DND-41 (cell line): ENCODE data around the gene KRT78.

Source experiments
- ATAC-seq: fragments of 200-7000 bp; cut with Tn5 transposase; 3 replicates; pipeline ENCODE4 v1.9.1; 2021; ENCODE audit warnings: low read depth; ENCODE audit not compliant: insufficient read depth
- DNase-seq: peaks from one replicate; pipeline ENCODE4 v3.0.0-alpha.2; 2020
- H2AFZ ChIP-seq: 2 replicates; pipeline ENCODE4 v1.6.0; 2012; ENCODE audit warnings: low read depth, low read length
- H3K27ac ChIP-seq: 2 replicates; pipeline ENCODE4 v1.5.1; 2012; ENCODE audit warnings: low read length, inconsistent platforms
- H3K27me3 ChIP-seq: fragments of 200-600 bp; sonication (generic); 2 replicates; pipeline ENCODE4 v1.6.0; 2012; ENCODE audit warnings: low read length, mild to moderate bottlenecking, inconsistent platforms; ENCODE audit not compliant: insufficient read depth, poor library complexity
- H3K36me3 ChIP-seq: 2 replicates; pipeline ENCODE4 v1.5.1; 2012; ENCODE audit warnings: low read length, inconsistent platforms; ENCODE audit not compliant: insufficient read depth
- H3K4me1 ChIP-seq: 2 replicates; pipeline ENCODE4 v1.5.1; 2012; ENCODE audit warnings: mild to moderate bottlenecking, low read length; ENCODE audit not compliant: insufficient read depth
- H3K4me2 ChIP-seq: 2 replicates; pipeline ENCODE4 v1.6.0; 2012; ENCODE audit warnings: mild to moderate bottlenecking, moderate library complexity, low read length, inconsistent platforms; ENCODE audit not compliant: insufficient read depth
- H3K4me3 ChIP-seq, 2 experiments: fragments of 200-600 bp in 1 of 2; shearing (Covaris generic) in 1 of 2; 2 replicates each; pipeline ENCODE4 v1.5.1; 2012 to 2016; ENCODE audit warnings: inconsistent platforms in 2 of 2, low read length in 2 of 2, mild to moderate bottlenecking in 2 of 2, low read depth in 1 of 2, moderate library complexity in 1 of 2
- H3K79me2 ChIP-seq: 2 replicates; pipeline ENCODE4 v1.6.0; 2012; ENCODE audit warnings: low read length, inconsistent platforms; ENCODE audit not compliant: insufficient read depth
- H3K9ac ChIP-seq: 2 replicates; pipeline ENCODE4 v1.6.0; 2012; ENCODE audit warnings: low read depth, mild to moderate bottlenecking, inconsistent platforms, low read length, moderate library complexity
- H3K9me3 ChIP-seq: 2 replicates; pipeline ENCODE4 v1.5.1; 2012; ENCODE audit warnings: low read length, moderate library complexity, mild to moderate bottlenecking, inconsistent platforms; ENCODE audit not compliant: insufficient read depth, severe bottlenecking
- H4K20me1 ChIP-seq: 2 replicates; pipeline ENCODE4 v1.6.0; 2012; ENCODE audit warnings: low read length; ENCODE audit not compliant: insufficient read depth
- EZH2 ChIP-seq: IDR thresholded peaks from 3 replicates; pipeline ENCODE4 v1.6.1; 2012; ENCODE audit warnings: borderline replicate concordance, low read depth, mild to moderate bottlenecking, moderate library complexity, low read length, inconsistent platforms; ENCODE audit not compliant: severe bottlenecking
- TF ChIP-seq, protein P1 (sequence below): IDR thresholded peaks from 2 replicates; pipeline ENCODE4 v1.5.1; 2012; ENCODE audit warnings: borderline replicate concordance, low read length, moderate library complexity, mild to moderate bottlenecking; ENCODE audit not compliant: poor library complexity, severe bottlenecking; ENCODE audit errors: extremely low read depth

KRT78 gene

DNA sequence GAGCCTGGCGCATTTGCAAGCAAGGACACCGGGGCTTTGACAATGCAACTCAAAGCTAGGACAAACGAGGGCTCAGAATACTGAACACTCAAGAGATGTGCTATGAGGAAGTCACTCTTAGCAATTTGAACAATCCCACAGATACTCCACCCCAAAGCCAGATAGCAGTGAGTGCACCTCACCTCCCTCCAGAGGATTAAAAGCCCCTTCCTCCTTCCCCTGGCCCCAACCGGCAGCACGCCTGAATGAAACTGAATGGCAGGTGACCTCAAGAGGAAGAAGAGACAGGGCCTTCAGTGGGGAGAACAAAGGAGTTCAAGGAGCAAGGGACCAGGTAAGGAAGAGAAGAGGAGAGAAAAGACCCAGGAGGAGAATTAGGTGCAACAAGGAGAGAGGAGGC, 1.9 kb upstream of the KRT78 start:
- Histone ChIP-seq H3K9ac (no peak overlapping the region), H3K36me3 (no peaks in the 10 kb centered on the region), H3K9me3 (no peaks in the 10 kb centered on the region), H3K27me3 (peaks cover 3% of the 10 kb centered on the region), H4K20me1 (no peaks in the 10 kb centered on the region), H3K4me2 (no peak overlapping the region), H3K79me2 (no peaks in the 10 kb centered on the region), H3K27ac (no peak overlapping the region), H3K4me1 (no peaks in the 10 kb centered on the region), H3K4me3 (no peak overlapping the region), H2AFZ (no peak overlapping the region)
- TF ChIP-seq EZH2 = no peak
- DNase-seq (no peak), ATAC-seq (no peak)

DNA sequence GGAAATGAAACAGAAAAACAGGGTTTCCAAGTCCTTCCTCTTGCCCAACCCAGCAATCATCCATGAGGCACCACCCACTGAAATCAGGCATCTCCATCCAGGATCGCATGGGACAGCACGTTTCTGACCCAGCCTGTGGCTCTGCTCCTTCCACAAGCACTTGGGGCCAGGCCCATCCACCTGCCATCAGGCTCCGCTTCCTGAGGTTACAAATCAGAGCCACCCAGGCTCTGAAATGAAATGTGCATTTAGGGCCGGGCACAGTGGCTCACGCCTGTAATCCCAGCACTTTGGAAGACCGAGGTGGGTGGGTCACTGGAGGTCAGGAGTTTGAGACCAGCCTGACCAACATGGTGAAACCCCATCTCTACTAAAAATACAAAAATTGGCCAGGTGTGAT, 717 bp upstream of the KRT78 start:
- Histone ChIP-seq H3K4me3 (no peak overlapping the region), H4K20me1 (no peaks in the 10 kb centered on the region), H3K4me1 (no peaks in the 10 kb centered on the region), H2AFZ (no peak overlapping the region), H3K4me2 (no peak overlapping the region), H3K9ac (no peak overlapping the region), H3K27ac (no peak overlapping the region), H3K27me3 (peaks cover 3% of the 10 kb centered on the region), H3K36me3 (no peaks in the 10 kb centered on the region), H3K9me3 (no peaks in the 10 kb centered on the region), H3K79me2 (no peaks in the 10 kb centered on the region)
- ATAC-seq (no peak), DNase-seq (no peak)
- TF ChIP-seq EZH2 = no peak
- TF ChIP-seq, protein P1, sequence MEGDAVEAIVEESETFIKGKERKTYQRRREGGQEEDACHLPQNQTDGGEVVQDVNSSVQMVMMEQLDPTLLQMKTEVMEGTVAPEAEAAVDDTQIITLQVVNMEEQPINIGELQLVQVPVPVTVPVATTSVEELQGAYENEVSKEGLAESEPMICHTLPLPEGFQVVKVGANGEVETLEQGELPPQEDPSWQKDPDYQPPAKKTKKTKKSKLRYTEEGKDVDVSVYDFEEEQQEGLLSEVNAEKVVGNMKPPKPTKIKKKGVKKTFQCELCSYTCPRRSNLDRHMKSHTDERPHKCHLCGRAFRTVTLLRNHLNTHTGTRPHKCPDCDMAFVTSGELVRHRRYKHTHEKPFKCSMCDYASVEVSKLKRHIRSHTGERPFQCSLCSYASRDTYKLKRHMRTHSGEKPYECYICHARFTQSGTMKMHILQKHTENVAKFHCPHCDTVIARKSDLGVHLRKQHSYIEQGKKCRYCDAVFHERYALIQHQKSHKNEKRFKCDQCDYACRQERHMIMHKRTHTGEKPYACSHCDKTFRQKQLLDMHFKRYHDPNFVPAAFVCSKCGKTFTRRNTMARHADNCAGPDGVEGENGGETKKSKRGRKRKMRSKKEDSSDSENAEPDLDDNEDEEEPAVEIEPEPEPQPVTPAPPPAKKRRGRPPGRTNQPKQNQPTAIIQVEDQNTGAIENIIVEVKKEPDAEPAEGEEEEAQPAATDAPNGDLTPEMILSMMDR = no peak

GRCh38 chr12:52847335-52848102, 1.3 kb downstream of the KRT78 start:
- H3K9ac ChIP-seq = no peak overlapping the region
- H4K20me1 ChIP-seq = no peaks in the 10 kb centered on the region
- no peak overlapping the region for H3K4me3 ChIP-seq
- H3K27me3 ChIP-seq = no peaks in the 10 kb centered on the region
- TF ChIP-seq, protein P1 = no peak
- no peak for TF ChIP-seq EZH2
- ATAC-seq (no peak), DNase-seq (no peak)
- H3K4me1 ChIP-seq = no peaks in the 10 kb centered on the region
- no peak overlapping the region for H2AFZ ChIP-seq
- H3K79me2 ChIP-seq = no peaks in the 10 kb centered on the region
- H3K4me2 ChIP-seq = no peak overlapping the region
- H3K27ac ChIP-seq = no peak overlapping the region
- no peaks in the 10 kb centered on the region for H3K36me3 ChIP-seq
- no peaks in the 10 kb centered on the region for H3K9me3 ChIP-seq

DNA sequence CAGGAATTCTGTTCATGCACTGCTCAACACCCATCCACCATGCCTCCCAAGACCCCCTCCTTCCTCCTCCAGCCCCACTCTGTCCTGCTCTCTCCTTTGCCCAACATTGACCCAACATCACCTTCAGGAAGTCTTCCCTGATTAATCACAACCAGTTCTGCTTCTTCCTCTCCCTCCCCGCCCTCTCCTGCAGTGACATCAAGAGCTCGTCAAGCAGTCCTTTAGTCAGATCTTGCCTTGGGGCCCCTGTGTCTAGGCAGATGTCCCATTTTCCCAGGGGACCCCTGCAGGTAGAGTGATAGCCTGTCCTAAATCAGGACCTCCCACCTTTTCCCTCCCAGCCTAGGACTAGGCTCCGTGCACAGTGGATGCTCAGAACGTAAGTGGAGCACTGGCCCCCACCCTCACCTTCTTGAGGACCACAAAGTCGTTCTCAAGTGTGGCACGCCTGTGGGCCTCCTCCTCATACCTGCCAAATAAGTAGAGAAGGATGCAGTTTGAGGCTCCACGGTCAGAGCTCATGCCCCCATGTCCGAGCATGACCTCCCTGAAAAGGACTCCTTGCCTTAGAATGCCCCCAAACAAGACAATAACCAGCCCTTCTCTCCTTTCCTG, 2.3 kb downstream of the KRT78 start:
- no peak overlapping the region for H3K4me3 ChIP-seq
- no peak for DNase-seq
- no peaks in the 10 kb centered on the region for H3K36me3 ChIP-seq
- no peak overlapping the region for H3K9ac ChIP-seq
- no peaks in the 10 kb centered on the region for H3K79me2 ChIP-seq
- no peaks in the 10 kb centered on the region for H3K27me3 ChIP-seq
- no peaks in the 10 kb centered on the region for H3K9me3 ChIP-seq
- no peaks in the 10 kb centered on the region for H3K4me1 ChIP-seq
- H4K20me1 ChIP-seq = no peaks in the 10 kb centered on the region
- no peak for ATAC-seq
- H3K4me2 ChIP-seq = no peak overlapping the region
- H2AFZ ChIP-seq = no peak overlapping the region
- TF ChIP-seq, protein P1 = no peak
- no peak for TF ChIP-seq EZH2
- no peak overlapping the region for H3K27ac ChIP-seq
